HepG2 (cell line): ENCODE measurements around the gene CPED1. TPM values are rescaled to one million over a fixed set of nuclear protein-coding genes. Genes with fewer than 3 reads are reported as not detected.

Experiments
- ATAC-seq: fragments of 200-7000 bp; cut with Tn5 transposase; 3 replicates; pipeline ENCODE4 v1.9.1; 2020; ENCODE audit warnings: mild to moderate bottlenecking, moderate library complexity
- BruUV-seq: library from RNA; stranded (reverse); fragments of 400-500 nt; replicated peaks from 2 replicates; lab custom pipeline; 2021; lab: Mats Ljungman, UMichigan
- CTCF ChIA-PET: fragments of 300-600 bp; formaldehyde crosslinking; extraction: SDS; loops from one replicate; lab custom pipeline; 2021; ENCODE audit warnings: low total read pairs, inconsistent platforms, low intra/inter-chr PET ratio; lab: Yijun Ruan, JAX
- POLR2A ChIA-PET: fragments of 350-600 bp; sonication (Branson Sonifier 250); formaldehyde crosslinking; loops from one replicate; lab custom pipeline; 2020; ENCODE audit warnings: antibody characterized with exemption, inconsistent platforms; lab: Yijun Ruan, JAX
- DNase-seq: peaks from one replicate; pipeline ENCODE4 v3.0.0-alpha.2; 2015; ENCODE audit warnings: low spot score
- FAIRE-seq: peaks from 3 replicates; lab custom pipeline; 2011; peaks lifted over from hg19 to GRCh38; lab: Jason Lieb, UNC
- H2AFZ ChIP-seq: one replicate; pipeline ENCODE4 v1.6.1; 2011; ENCODE audit warnings: low read length, inconsistent platforms
- H3K27ac ChIP-seq: fragments of 300-600 bp; 3 replicates; pipeline ENCODE4 v1.8.0; 2011; ENCODE audit warnings: mixed run types, mild to moderate bottlenecking, mixed read lengths, low read length, inconsistent platforms; ENCODE audit not compliant: insufficient read depth; ENCODE audit errors: extremely low read length
- H3K27me3 ChIP-seq, 2 experiments: fragments of 200-600 bp in 1 of 2; 2 replicates in 1 of 2; 3 replicates in 1 of 2; pipeline versions ENCODE4 v1.6.0 to v1.8.0; 2011; ENCODE audit warnings: low read length in 2 of 2, mild to moderate bottlenecking in 2 of 2, moderate library complexity in 2 of 2, inconsistent platforms in 1 of 2; ENCODE audit not compliant: insufficient read depth in 2 of 2, control insufficient read depth in 1 of 2
- H3K36me3 ChIP-seq, 2 experiments: fragments of 200-600 bp in 1 of 2; replicated peaks in 1 of 2; 2 replicates in 1 of 2; 3 replicates in 1 of 2; pipeline versions ENCODE4 v1.5.1 to v1.8.0; 2011; ENCODE audit warnings: low read length in 2 of 2, inconsistent platforms in 1 of 2; ENCODE audit not compliant: insufficient read depth in 2 of 2, control insufficient read depth in 1 of 2
- H3K4me1 ChIP-seq: 2 replicates; pipeline ENCODE4 v1.5.1; 2012; ENCODE audit warnings: low read length, inconsistent platforms; ENCODE audit not compliant: insufficient read depth
- H3K4me2 ChIP-seq: 2 replicates; pipeline ENCODE4 v1.6.0; 2011; ENCODE audit warnings: low read depth, low read length, inconsistent platforms
- H3K4me3 ChIP-seq, 3 experiments: fragments of 200-600 bp in 1 of 3; sonication (generic), shearing (Covaris generic) in 1 of 3; replicated peaks in 1 of 3; 2 replicates each; pipeline ENCODE4 v1.5.1; 2011 to 2016; ENCODE audit warnings: low read length in 3 of 3, inconsistent platforms in 2 of 3, low read depth in 2 of 3, mild to moderate bottlenecking in 2 of 3, control low read depth in 1 of 3, mixed read lengths in 1 of 3; ENCODE audit not compliant: insufficient read depth in 1 of 3
- H3K79me2 ChIP-seq: one replicate; pipeline ENCODE4 v1.6.1; 2011; ENCODE audit warnings: low read length, inconsistent platforms; ENCODE audit not compliant: insufficient read depth
- H3K9ac ChIP-seq: 2 replicates; pipeline ENCODE4 v1.6.0; 2011; ENCODE audit warnings: mild to moderate bottlenecking, low read depth, low read length, inconsistent platforms; ENCODE audit not compliant: insufficient read depth
- H3K9me3 ChIP-seq: 2 replicates; pipeline ENCODE4 v1.5.1; 2012; ENCODE audit warnings: mild to moderate bottlenecking, low read length
- H4K20me1 ChIP-seq: 2 replicates; pipeline ENCODE4 v1.6.0; 2011; ENCODE audit warnings: inconsistent platforms, mild to moderate bottlenecking, low read length, moderate library complexity; ENCODE audit not compliant: insufficient read depth
- ATF1 ChIP-seq: IDR thresholded peaks from 2 replicates; pipeline ENCODE4 v1.6.1; 2016; ENCODE audit warnings: mild to moderate bottlenecking, control low read depth
- ATF7-NPFF ChIP-seq: sonication (generic); formaldehyde crosslinking; IDR thresholded peaks from 2 replicates; pipeline ENCODE4 v1.8.1; 2023; ENCODE audit warnings: mild to moderate bottlenecking, low read depth, missing genetic modification reagents, moderate library complexity
- CREB3 ChIP-seq: sonication (generic); formaldehyde crosslinking; IDR thresholded peaks from 2 replicates; pipeline ENCODE4 v1.5.0; 2020; ENCODE audit warnings: missing genetic modification reagents
- HOXA5 ChIP-seq: sonication (generic); formaldehyde crosslinking; IDR thresholded peaks from 2 replicates; pipeline ENCODE4 v1.4.0; 2020; ENCODE audit warnings: missing genetic modification reagents
- IRF2 ChIP-seq: IDR thresholded peaks from 2 replicates; pipeline ENCODE4 v1.6.1; 2018; ENCODE audit warnings: missing genetic modification reagents, missing compliant biosample characterization
- MAF1 ChIP-seq: sonication (generic); formaldehyde crosslinking; IDR thresholded peaks from 2 replicates; pipeline ENCODE4 v1.5.0; 2020; ENCODE audit warnings: missing genetic modification reagents, borderline replicate concordance
- MED13 ChIP-seq: sonication (generic); formaldehyde crosslinking; IDR thresholded peaks from 2 replicates; pipeline ENCODE4 v1.5.0; 2020; ENCODE audit warnings: missing genetic modification reagents
- PAF1 ChIP-seq: IDR thresholded peaks from 2 replicates; pipeline ENCODE4 v1.6.1; 2016; ENCODE audit warnings: missing genetic modification reagents, missing compliant biosample characterization
- PITX1 ChIP-seq: sonication (generic); formaldehyde crosslinking; IDR thresholded peaks from 2 replicates; pipeline ENCODE4 v1.5.1; 2020; ENCODE audit warnings: mild to moderate bottlenecking, missing genetic modification reagents
- SETDB1 ChIP-seq: sonication (generic); formaldehyde crosslinking; IDR thresholded peaks from 2 replicates; pipeline ENCODE4 v1.5.1; 2020; ENCODE audit warnings: missing genetic modification reagents, mild to moderate bottlenecking, borderline replicate concordance
- ZFP1 ChIP-seq: IDR thresholded peaks from 2 replicates; pipeline ENCODE4 v1.6.1; 2016
- ZNF251 ChIP-seq: sonication (generic); formaldehyde crosslinking; IDR thresholded peaks from 2 replicates; pipeline ENCODE4 v1.9.0; 2021; ENCODE audit warnings: mild to moderate bottlenecking, missing genetic modification reagents
- ZNF263 ChIP-seq: sonication (generic); formaldehyde crosslinking; IDR thresholded peaks from 2 replicates; pipeline ENCODE4 v1.4.0; 2020; ENCODE audit warnings: missing genetic modification reagents
- ZNF292 ChIP-seq: sonication (generic); formaldehyde crosslinking; IDR thresholded peaks from 2 replicates; pipeline ENCODE4 v1.8.1; 2022; ENCODE audit warnings: mild to moderate bottlenecking, low read depth, missing genetic modification reagents, borderline replicate concordance
- ZNF570 ChIP-seq: sonication (generic); formaldehyde crosslinking; IDR thresholded peaks from 2 replicates; pipeline ENCODE4 v1.4.0; 2020; ENCODE audit warnings: mild to moderate bottlenecking, missing genetic modification reagents, borderline replicate concordance
- WGBS: methylation state at CpG from one replicate; pipeline ENCODE4 v1.1.6; 2017; ENCODE audit warnings: low lambda C conversion rate; 5-methylcytosine and 5-hydroxymethylcytosine counted together
- in situ Hi-C: cut with HindIII; loops from 2 replicates; pipeline ENCODE4 v1.10.0; 2017; ENCODE audit warnings: low pct_unique_long_range_greater_than_20kb; ENCODE audit not compliant: extremely low pct_ligation_motif_present
- intact Hi-C: fragments of 100-400 bp; cut with micrococcal nuclease; formaldehyde crosslinking; loops from one replicate; pipeline ENCODE4 v1.10.0; 2022; ENCODE audit not compliant: unreplicated experiment
- polyA plus RNA-seq, 8 experiments: library from polyadenylated mRNA; depleted of rRNA in 3 of 8; stranded (reverse) in 7 of 8; unstranded in 1 of 8; fragments of >200 nt; fragmentation: Illumina TruSeq in 4 of 8; extraction: Trizol in 4 of 8; gene quantifications; 2 replicates each; pipeline versions ENCODE4 v1.2.1 to v1.2.3, GENCODE V29; 2011 to 2016; ENCODE audit warnings: low read depth in 4 of 8, missing spikeins in 1 of 8, mixed read lengths in 1 of 8; ENCODE audit not compliant: insufficient read depth in 1 of 8
- total RNA-seq, 5 experiments: library from RNA; depleted of rRNA; stranded (reverse); fragments of >200 nt; fragmentation: Illumina TruSeq; extraction: Trizol; gene quantifications; 2 replicates each; pipeline ENCODE4 v1.2.3, GENCODE V29; 2016; ENCODE audit warnings: low read depth in 1 of 5
- TF ChIP-seq, protein P1 (sequence below): IDR thresholded peaks from 2 replicates; pipeline ENCODE4 v1.6.1; 2016
- TF ChIP-seq, protein P2 (sequence below): sonication (generic); formaldehyde crosslinking; conservative IDR thresholded peaks from 2 replicates; pipeline ENCODE4 v1.8.0; 2022; ENCODE audit warnings: mild to moderate bottlenecking, moderate library complexity, missing genetic modification reagents
- TF ChIP-seq, protein P3 (sequence below): sonication (generic); formaldehyde crosslinking; IDR thresholded peaks from 2 replicates; pipeline ENCODE4 v1.5.0; 2020; ENCODE audit warnings: missing genetic modification reagents, mild to moderate bottlenecking, borderline replicate concordance
- TF ChIP-seq, protein P4 (sequence below): IDR thresholded peaks from 2 replicates; pipeline ENCODE4 v1.6.1; 2016; ENCODE audit warnings: missing genetic modification reagents, missing compliant biosample characterization

CPED1 gene
- total and polyA plus RNA-seq, 2 of the 13 experiments (the other 11 are each of a cell fraction or from before 2014, with no cell fraction given), result 11.5 to 27.0 TPM

DNA sequence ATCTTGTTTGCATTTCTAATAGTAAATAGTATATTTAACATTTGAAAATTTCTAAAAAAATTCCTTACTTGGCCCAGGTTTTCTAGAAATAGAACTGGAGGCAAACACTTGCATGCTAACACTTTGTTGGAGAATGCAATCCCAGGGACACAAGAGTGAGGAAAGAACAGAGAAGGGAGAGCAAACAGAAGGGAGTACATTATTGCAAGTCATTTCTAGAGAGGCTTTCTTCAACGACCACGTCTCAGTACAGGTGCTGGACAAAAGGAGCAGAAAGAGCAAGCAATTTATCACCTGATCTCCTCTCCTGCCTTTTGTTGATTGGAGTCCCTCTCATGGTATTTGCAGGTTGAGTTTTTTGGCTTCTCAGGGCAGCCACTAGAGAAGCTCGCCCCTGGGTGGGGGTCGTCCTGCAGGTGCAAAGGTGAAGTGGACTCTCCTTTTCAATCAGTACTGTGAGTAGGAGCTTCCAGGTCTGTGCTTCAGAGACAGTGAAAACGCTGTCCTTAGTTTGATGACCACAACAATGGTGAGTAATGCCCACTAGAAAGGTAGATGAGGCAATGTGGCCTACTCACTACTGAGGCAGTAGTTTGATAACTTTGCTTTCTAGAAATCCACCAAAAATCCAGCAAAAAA lies 5.2 kb downstream of the CPED1 start:
- no peak overlapping the region for H3K9ac ChIP-seq
- BruUV-seq, result no TSS peak
- FAIRE-seq (no peak), DNase-seq (no peak), ATAC-seq (no peak)
- no peak overlapping the region for H3K4me3 ChIP-seq
- no peaks in the 10 kb centered on the region for H3K9me3 ChIP-seq
- H2AFZ ChIP-seq, result no peak overlapping the region
- H3K79me2 ChIP-seq, result no peaks in the 10 kb centered on the region
- no peak overlapping the region for H3K4me2 ChIP-seq
- ChIA-PET POLR2A (no interaction called here), CTCF (no interaction called here)
- H3K36me3 ChIP-seq, result no peaks in the 10 kb centered on the region
- 1% methylated on average over 5 of the region's 5 CpGs for WGBS
- peaks cover 11% of the 10 kb centered on the region for H3K4me1 ChIP-seq
- TF ChIP-seq PITX1 (CRISPR knock-in tag) (no peak), ATF1 (CRISPR knock-in tag) (no peak), PAF1 (no peak), HOXA5 (no peak), ATF7-NPFF (no peak), ZNF251 (CRISPR knock-in tag) (no peak), IRF2 (CRISPR knock-in tag) (no peak), MAF1 (no peak), ZNF263 (CRISPR knock-in tag) (no peak), SETDB1 (no peak), ZNF570 (CRISPR knock-in tag) (no peak), ZNF292 (CRISPR knock-in tag) (no peak), ZFP1 (CRISPR knock-in tag) (no peak), CREB3 (CRISPR knock-in tag) (no peak), MED13 (no peak)
- TF ChIP-seq, protein P1, sequence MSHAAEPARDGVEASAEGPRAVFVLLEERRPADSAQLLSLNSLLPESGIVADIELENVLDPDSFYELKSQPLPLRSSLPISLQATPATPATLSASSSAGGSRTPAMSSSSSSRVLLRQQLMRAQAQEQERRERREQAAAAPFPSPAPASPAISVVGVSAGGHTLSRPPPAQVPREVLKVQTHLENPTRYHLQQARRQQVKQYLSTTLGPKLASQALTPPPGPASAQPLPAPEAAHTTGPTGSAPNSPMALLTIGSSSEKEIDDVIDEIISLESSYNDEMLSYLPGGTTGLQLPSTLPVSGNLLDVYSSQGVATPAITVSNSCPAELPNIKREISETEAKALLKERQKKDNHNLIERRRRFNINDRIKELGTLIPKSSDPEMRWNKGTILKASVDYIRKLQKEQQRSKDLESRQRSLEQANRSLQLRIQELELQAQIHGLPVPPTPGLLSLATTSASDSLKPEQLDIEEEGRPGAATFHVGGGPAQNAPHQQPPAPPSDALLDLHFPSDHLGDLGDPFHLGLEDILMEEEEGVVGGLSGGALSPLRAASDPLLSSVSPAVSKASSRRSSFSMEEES (CRISPR knock-in tag), result no peak
- TF ChIP-seq, protein P2, sequence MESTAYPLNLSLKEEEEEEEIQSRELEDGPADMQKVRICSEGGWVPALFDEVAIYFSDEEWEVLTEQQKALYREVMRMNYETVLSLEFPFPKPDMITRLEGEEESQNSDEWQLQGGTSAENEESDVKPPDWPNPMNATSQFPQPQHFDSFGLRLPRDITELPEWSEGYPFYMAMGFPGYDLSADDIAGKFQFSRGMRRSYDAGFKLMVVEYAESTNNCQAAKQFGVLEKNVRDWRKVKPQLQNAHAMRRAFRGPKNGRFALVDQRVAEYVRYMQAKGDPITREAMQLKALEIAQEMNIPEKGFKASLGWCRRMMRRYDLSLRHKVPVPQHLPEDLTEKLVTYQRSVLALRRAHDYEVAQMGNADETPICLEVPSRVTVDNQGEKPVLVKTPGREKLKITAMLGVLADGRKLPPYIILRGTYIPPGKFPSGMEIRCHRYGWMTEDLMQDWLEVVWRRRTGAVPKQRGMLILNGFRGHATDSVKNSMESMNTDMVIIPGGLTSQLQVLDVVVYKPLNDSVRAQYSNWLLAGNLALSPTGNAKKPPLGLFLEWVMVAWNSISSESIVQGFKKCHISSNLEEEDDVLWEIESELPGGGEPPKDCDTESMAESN (CRISPR knock-in tag), result no peak
- TF ChIP-seq, protein P3, sequence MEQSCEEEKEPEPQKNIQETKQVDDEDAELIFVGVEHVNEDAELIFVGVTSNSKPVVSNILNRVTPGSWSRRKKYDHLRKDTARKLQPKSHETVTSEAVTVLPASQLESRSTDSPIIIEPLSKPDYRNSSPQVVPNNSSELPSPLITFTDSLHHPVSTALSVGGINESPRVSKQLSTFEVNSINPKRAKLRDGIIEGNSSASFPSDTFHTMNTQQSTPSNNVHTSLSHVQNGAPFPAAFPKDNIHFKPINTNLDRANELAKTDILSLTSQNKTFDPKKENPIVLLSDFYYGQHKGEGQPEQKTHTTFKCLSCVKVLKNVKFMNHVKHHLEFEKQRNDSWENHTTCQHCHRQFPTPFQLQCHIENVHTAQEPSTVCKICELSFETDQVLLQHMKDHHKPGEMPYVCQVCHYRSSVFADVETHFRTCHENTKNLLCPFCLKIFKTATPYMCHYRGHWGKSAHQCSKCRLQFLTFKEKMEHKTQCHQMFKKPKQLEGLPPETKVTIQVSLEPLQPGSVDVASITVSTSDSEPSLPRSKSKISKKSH (CRISPR knock-in tag), result no peak
- TF ChIP-seq, protein P4, sequence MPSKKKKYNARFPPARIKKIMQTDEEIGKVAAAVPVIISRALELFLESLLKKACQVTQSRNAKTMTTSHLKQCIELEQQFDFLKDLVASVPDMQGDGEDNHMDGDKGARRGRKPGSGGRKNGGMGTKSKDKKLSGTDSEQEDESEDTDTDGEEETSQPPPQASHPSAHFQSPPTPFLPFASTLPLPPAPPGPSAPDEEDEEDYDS (CRISPR knock-in tag), result no peak
- no peaks in the 10 kb centered on the region for H4K20me1 ChIP-seq
- in situ Hi-C loops (no loop called here), intact Hi-C loops (no loop called here)
- no peak overlapping the region for H3K27ac ChIP-seq
- H3K27me3 ChIP-seq, result peaks cover 0 to 14% of the 10 kb centered on the region in 2 experiments; a peak in 3 of 5 replicates
